GM06990 (cell line): Measurements from ENCODE around the gene DENND6B.

ENCODE experiments used
- DNase-seq: peaks from one replicate; pipeline ENCODE4 v3.0.0-alpha.2; 2011; ENCODE audit not compliant: insufficient read length; ENCODE audit errors: extremely low read depth
- H3K27me3 ChIP-seq: replicated peaks from 2 replicates; pipeline ENCODE4 v1.6.0; 2011; ENCODE audit warnings: low read length; ENCODE audit not compliant: control insufficient read depth, insufficient read depth
- H3K36me3 ChIP-seq: 2 replicates; pipeline ENCODE4 v1.5.1; 2011; ENCODE audit warnings: low read length; ENCODE audit not compliant: control insufficient read depth, insufficient read depth
- H3K4me3 ChIP-seq: replicated peaks from 2 replicates; pipeline ENCODE4 v1.5.1; 2011; ENCODE audit warnings: low read depth, mild to moderate bottlenecking, control low read depth, low read length
- TF ChIP-seq, protein P1 (sequence below): IDR thresholded peaks from 2 replicates; pipeline ENCODE4 v1.5.1; 2011; ENCODE audit warnings: low read length, control low read depth, mild to moderate bottlenecking, inconsistent platforms; ENCODE audit not compliant: insufficient read depth, poor library complexity, severe bottlenecking

DENND6B gene

DNA sequence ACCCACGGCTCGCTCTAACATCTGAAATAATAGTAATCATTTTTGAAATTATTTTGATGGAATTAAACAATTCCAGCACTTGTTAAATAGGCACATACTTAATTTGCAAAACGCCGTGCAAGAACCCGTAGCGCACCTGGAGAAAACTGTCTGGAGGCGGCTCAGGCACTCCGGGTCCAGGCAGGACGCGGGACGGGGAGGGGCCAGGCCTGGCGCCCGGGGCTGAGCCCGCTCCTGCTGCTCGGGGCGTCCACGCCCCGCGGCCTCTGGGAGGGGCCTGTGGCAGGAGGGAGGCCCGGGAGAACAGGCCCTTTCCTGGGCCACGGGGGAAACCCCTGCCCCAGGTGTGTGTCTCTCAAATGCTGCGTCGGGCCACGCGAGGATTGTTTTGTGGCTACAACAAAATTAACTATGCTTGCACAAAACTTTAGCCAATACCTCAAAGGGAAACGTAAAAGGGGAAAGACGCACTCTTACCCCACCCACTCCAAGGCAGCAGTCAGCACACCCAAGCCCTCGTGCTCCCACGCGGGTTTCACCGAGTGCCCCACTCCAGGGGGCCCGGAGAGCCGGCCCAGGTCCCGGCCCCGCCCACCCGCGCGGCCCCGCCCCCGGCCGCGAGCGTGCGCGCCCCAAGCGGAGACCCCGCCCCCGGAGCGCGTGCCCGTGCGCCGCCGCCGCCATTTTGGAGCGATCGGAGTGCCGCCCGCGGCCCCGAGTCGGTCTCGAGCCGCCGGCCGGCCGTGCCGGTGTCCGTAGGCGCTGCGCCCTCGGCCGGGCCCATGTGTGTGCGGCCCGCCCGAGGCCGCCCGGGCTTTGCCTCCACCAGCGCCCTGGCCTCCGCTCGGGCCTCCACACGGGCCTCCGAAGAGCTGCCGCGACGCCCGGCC, 16.1 kb upstream of the DENND6B start, which contains the start of gene PPP6R2:
TSS of gene PPP6R2 (plus strand) at position 677 of the 890 bp plus-strand sequence. CDS start 50,582 bp downstream, outside the sequence.
- H3K27me3 ChIP-seq: no peaks in the 10 kb centered on the region
- H3K4me3 ChIP-seq: peak within 1 kb of the TSS; percentile 85
- TF ChIP-seq, protein P1, sequence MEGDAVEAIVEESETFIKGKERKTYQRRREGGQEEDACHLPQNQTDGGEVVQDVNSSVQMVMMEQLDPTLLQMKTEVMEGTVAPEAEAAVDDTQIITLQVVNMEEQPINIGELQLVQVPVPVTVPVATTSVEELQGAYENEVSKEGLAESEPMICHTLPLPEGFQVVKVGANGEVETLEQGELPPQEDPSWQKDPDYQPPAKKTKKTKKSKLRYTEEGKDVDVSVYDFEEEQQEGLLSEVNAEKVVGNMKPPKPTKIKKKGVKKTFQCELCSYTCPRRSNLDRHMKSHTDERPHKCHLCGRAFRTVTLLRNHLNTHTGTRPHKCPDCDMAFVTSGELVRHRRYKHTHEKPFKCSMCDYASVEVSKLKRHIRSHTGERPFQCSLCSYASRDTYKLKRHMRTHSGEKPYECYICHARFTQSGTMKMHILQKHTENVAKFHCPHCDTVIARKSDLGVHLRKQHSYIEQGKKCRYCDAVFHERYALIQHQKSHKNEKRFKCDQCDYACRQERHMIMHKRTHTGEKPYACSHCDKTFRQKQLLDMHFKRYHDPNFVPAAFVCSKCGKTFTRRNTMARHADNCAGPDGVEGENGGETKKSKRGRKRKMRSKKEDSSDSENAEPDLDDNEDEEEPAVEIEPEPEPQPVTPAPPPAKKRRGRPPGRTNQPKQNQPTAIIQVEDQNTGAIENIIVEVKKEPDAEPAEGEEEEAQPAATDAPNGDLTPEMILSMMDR: no peak

DNA sequence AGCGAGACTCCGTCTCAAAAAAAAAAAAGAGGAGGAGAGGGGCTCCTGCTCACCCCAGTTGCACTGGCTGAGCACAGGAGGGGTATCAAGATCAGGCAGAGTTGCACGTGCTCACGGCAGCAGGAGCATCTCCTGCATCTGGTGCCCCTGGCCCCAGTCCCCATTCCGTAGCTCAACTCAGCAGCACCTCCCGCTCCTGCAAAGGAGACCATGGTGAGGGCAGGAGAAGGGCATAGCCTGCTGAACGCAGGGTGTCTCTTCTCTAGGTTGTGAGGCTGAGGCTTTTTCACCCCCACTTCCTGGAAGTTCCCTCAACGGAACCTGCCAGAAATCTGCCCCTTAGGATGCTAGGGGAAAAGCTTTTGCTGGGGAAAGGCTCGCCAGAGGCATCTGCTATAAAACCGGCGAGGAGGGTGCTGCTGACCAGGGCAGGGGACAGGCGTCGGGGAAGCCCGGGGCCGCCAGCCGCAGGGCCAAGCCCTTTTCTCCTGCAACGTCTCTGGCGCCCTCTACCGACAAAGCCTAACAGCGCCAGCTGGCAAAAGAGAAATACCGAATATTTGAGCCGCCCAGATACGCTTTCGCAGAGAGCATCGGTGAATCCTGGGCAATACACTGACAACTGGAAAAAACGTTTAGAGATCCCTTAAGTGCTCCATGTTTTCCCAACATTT, 15.3 kb upstream of the DENND6B start:
- Histone ChIP-seq H3K27me3 (no peaks in the 10 kb centered on the region), H3K36me3 (peaks cover 2% of the 10 kb centered on the region), H3K4me3 (peak overlapping the region; percentile 85)
- TF ChIP-seq, protein P1: peak; percentile 97
- DNase-seq: peak; percentile 70

More for the DNA sequence above, 16.1 kb upstream of the DENND6B start, which contains the start of gene PPP6R2:
- peaks cover 4% of the 10 kb centered on the region for H3K36me3 ChIP-seq
- peak; percentile 80 for DNase-seq

DNA sequence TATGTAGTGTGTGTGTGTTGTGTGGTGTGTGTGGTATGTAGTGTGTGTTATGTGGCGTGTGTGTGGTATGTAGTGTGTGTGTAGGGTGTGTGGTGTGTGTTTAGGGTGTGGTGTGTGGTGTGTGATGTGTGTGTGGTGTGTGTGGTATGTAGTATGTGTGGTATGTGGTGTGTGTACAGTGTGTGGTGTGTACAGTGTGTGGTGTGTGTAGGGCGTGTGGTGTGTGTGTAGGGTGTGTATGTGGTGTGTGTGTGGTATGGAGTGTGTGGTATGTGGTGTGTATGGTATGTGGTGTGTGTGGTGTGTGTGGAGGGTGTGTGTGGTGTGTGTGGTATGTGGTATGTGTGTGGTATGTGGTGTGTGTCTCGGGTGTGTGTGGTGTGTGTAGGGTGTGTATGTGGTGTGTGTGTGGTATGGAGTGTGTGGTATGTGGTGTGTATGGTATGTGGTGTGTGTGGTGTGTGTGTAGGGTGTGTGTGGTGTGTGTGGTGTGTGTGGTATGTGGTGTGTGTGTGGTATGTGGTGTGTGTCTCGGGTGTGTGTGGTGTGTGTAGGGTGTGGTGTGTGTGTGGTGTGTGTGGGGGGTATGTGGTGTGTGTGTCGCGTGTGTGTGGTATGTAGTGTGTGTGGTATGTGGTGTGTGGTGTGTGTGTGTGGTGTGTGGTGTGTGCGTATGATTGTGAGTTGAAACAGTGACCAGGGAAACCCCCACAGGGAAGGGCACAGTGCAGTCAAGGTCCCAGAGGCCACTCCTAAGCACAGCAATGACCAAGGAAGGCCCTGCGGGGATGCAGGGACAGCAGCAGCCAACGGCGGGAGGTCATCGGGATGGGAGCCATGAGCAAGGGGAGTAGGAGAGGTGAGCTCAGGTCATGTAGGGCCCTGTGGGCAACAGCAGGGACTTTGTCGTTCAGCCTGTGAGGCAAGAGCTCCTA, 13.4 kb upstream of the DENND6B start:
- TF ChIP-seq, protein P1: no peak
- Histone ChIP-seq H3K4me3 (no peak overlapping the region), H3K27me3 (no peaks in the 10 kb centered on the region), H3K36me3 (no peaks in the 10 kb centered on the region)
- peak; percentile 51 for DNase-seq

DNA sequence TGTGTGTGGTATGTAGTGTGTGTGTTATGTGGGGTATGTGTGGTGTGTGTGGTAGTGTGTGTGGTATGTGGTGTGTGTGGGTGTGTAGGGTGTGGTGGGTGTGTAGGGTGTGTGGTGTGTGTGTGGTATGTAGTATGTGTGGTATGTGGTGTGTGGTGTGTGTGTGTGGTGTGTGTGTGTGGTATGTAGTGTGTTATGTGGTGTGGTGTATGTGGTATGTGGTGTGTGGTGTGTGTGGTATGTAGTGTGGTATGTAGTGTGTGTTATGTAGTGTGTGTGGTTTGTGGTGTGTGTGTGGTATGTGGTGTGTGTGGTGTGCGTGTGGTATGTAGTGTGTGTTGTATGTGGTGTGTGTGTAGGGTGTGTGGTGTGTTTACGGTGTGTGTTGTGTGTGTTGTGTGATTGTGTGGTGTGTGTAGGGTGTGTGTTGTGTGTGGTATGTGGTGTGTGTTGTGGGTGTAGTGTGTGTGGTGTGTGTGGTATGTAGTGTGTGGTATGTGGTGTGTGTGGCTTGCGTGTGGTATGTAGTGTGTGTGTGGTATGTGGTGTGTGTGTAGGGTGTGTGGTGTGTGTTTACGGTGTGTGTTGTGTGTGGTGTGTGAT, 12.1 kb upstream of the DENND6B start:
- DNase-seq: no peak
- TF ChIP-seq, protein P1: no peak
- Histone ChIP-seq H3K36me3 (no peaks in the 10 kb centered on the region), H3K4me3 (no peak overlapping the region), H3K27me3 (no peaks in the 10 kb centered on the region)

DNA sequence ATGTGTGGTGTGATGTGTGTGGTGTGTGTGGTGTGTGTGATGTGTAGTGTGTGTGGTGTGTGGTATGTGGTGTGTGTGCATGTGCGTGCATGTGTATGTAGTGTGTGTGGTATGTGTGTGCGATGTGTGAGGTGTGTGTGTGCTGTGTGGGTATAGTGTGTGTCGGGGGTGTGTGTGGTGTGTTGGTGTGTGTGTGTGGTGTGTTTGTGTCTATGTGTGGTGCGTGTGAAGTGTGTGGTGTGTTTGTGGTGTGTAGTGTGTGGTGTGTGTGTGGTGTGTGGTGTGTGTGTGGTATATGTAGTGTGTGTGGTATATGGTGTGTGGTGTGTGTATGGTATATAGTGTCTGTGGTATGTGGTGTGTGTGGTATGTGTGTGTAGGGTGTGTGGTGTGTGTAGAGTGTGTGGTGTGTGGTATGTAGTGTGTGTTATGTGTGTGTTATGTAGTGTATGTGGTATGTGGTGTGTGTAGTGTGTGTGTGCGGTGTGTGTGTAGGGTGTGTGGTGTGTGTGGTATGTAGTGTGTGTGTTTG, 11.3 kb upstream of the DENND6B start:
- TF ChIP-seq, protein P1: no peak
- no peak for DNase-seq
- Histone ChIP-seq H3K36me3 (no peaks in the 10 kb centered on the region), H3K27me3 (no peaks in the 10 kb centered on the region), H3K4me3 (no peak overlapping the region)
